ENCODE results near the gene TBX4. TPM values are rescaled to one million over a fixed set of nuclear protein-coding genes. Genes with fewer than 3 reads are reported as not detected.

TBX4 gene
- total RNA-seq, 1 experiment from 2014 or later: not detected

DNA sequence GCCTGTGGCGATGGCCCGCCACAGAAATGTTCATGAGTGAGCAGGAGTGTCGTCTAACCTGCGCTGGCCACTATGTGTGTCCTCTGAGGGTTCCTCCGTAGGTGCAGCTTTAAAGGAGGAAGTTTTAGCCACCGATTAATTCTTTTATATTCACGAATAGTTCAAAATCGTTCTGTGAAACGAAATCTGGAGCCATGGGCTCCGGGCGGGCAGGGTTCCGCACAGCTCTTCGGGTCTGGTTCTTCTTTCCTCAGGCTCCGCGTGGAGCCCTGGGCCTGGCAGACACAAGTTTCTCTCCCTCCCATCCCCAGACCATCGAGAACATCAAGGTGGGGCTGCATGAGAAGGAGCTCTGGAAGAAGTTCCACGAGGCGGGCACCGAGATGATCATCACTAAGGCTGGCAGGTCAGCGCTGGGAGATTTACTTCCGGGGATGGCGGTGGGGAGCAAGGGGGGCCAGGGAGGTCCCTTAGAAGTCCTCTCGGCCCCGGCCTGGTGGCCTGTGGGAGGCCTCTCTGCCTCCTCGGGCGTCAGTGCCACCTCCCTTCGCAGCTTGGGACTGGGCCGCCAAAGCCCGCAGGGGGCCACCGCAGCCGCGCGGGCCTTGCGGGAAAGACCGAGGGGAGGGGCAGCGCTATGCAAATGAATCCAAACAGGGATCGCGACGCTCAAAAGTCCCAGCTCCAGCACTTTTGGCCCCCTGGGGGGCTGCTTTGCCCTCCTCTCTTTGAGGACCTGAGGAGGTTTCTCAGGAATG lies 5.2 kb downstream of the TBX4 start:
- no peak overlapping the region for H2BK12ac ChIP-seq (ENCODE audit: insufficient read length, low read depth, low read length)
- no peak overlapping the region for H3T11ph ChIP-seq (ENCODE audit: low read length)
- H4K91ac ChIP-seq (ENCODE audit: insufficient read length, low read depth, low read length): no peak overlapping the region
- WGBS (ENCODE audit: extremely low coverage, insufficient read length, low lambda C conversion rate): no CpG with 5 or more reads among the region's 39 CpGs
- Mint-ChIP-seq H3K36me3 (ENCODE audit: insufficient read depth in 1 of 3, low read depth in 3 of 3) (peaks cover 0 to 2% (median 0%) of the 10 kb centered on the region in 3 experiments; a peak in 1 of 7 replicates), H3K9me3 (peaks cover 9 to 11% of the 10 kb centered on the region in 2 experiments), H3K27ac (no peak overlapping the region), H3K4me3 (peak overlapping the region; percentile 40 to 74), H3K4me1 (peaks cover 30 to 47% of the 10 kb centered on the region in 2 experiments), H3K27me3 (ENCODE audit: low read depth) (peaks cover 99% of the 10 kb centered on the region)
- no peaks in the 10 kb centered on the region; the same call in 1 of the 2 replicates for H3K4me1 ChIP-seq (ENCODE audit: insufficient read depth, low read length)
- H3K23ac ChIP-seq (ENCODE audit: insufficient read length, low read depth, low read length): no peak overlapping the region
- no peak overlapping the region for H2BK120ac ChIP-seq (ENCODE audit: low read depth, low read length, poor library complexity, severe bottlenecking)
- H3K14ac ChIP-seq (ENCODE audit: insufficient read depth, low read length): no peak overlapping the region
- H4K5ac ChIP-seq (ENCODE audit: insufficient read length, low read depth, low read length): no peak overlapping the region
- H2AFZ ChIP-seq (ENCODE audit: low read length): no peak overlapping the region
- no peak overlapping the region for H4K8ac ChIP-seq (replicated peaks; ENCODE audit: insufficient read length, low read depth, low read length)
- no peak overlapping the region for H3K56ac ChIP-seq (ENCODE audit: insufficient read length, low read depth, low read length)
- no peak overlapping the region for H3K4me2 ChIP-seq (ENCODE audit: insufficient read depth, insufficient read length, low read length)
- no peak overlapping the region for H2BK20ac ChIP-seq (ENCODE audit: low read depth, low read length, poor library complexity, severe bottlenecking)
- H2AK5ac ChIP-seq (ENCODE audit: insufficient read length, low read length): no peak overlapping the region
- peak; percentile 70 for DNase-seq
- H4K20me1 ChIP-seq (ENCODE audit: control insufficient read depth, insufficient read depth, insufficient read length): peaks cover 2% of the 10 kb centered on the region
- no peak overlapping the region for H2BK5ac ChIP-seq (ENCODE audit: insufficient read length, low read length)
- H3K79me1 ChIP-seq (ENCODE audit: insufficient read depth, low read depth, low read length, poor library complexity, severe bottlenecking): no peaks in the 10 kb centered on the region
- no peak overlapping the region for H2BK15ac ChIP-seq (ENCODE audit: low read depth, low read length)
- TF ChIP-seq, protein P1, sequence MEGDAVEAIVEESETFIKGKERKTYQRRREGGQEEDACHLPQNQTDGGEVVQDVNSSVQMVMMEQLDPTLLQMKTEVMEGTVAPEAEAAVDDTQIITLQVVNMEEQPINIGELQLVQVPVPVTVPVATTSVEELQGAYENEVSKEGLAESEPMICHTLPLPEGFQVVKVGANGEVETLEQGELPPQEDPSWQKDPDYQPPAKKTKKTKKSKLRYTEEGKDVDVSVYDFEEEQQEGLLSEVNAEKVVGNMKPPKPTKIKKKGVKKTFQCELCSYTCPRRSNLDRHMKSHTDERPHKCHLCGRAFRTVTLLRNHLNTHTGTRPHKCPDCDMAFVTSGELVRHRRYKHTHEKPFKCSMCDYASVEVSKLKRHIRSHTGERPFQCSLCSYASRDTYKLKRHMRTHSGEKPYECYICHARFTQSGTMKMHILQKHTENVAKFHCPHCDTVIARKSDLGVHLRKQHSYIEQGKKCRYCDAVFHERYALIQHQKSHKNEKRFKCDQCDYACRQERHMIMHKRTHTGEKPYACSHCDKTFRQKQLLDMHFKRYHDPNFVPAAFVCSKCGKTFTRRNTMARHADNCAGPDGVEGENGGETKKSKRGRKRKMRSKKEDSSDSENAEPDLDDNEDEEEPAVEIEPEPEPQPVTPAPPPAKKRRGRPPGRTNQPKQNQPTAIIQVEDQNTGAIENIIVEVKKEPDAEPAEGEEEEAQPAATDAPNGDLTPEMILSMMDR (conservative IDR thresholded peaks at IDR 0.05): no peak
- H3K27me3 ChIP-seq (ENCODE audit: insufficient read depth, low read length): peaks cover 96% of the 10 kb centered on the region
- peaks cover 4% of the 10 kb centered on the region for H3K23me2 ChIP-seq (ENCODE audit: insufficient read length, low read depth, low read length, poor library complexity, severe bottlenecking)
- H3K79me2 ChIP-seq (ENCODE audit: insufficient read depth, low read length): no peaks in the 10 kb centered on the region
- no peak overlapping the region for H3K4ac ChIP-seq (ENCODE audit: low read depth, low read length)
- no peak overlapping the region for H3K27ac ChIP-seq (ENCODE audit: insufficient read length, low read depth, low read length)
- no peak overlapping the region for H3K18ac ChIP-seq (ENCODE audit: insufficient read length, low read depth, low read length)
- H3K9ac ChIP-seq (ENCODE audit: extremely low read depth, insufficient read length, low read length): no peak overlapping the region
- no peaks in the 10 kb centered on the region for H3K9me3 ChIP-seq (ENCODE audit: control insufficient read depth, low read depth, low read length)

Data from H9 (cell line).